Spinal cord (tissue), 10 donors: Measurements from ENCODE around the gene HSD17B10. TPM values are rescaled to one million over a fixed set of nuclear protein-coding genes. Genes with fewer than 3 reads are reported as not detected.

Experiments
- DNase-seq, 6 donors: peaks; one replicate each; pipeline versions ENCODE4 v3.0.0 to v3.0.0-alpha.2; 2013 to 2015; ENCODE audit warnings: low spot score in 6 of 6, low read depth in 4 of 6
- H3K27ac ChIP-seq: one replicate; pipeline ENCODE4 v1.5.1; 2013; ENCODE audit warnings: low read depth, low read length, control low read depth
- H3K27me3 ChIP-seq: one replicate; pipeline ENCODE4 v1.6.1; 2013; ENCODE audit warnings: low read length; ENCODE audit not compliant: control insufficient read depth, insufficient read depth
- H3K36me3 ChIP-seq: one replicate; pipeline ENCODE4 v1.6.1; 2013; ENCODE audit warnings: low read length; ENCODE audit not compliant: control insufficient read depth, insufficient read depth
- H3K4me1 ChIP-seq: one replicate; pipeline ENCODE4 v1.6.1; 2013; ENCODE audit warnings: low read length; ENCODE audit not compliant: control insufficient read depth, insufficient read depth
- H3K4me3 ChIP-seq: one replicate; pipeline ENCODE4 v1.5.1; 2013; ENCODE audit warnings: low read depth, low read length, control low read depth
- H3K9me3 ChIP-seq: one replicate; pipeline ENCODE4 v1.6.1; 2013; ENCODE audit warnings: low read length; ENCODE audit not compliant: control insufficient read depth, insufficient read depth
- WGBS: methylation state at CpG from one replicate; pipeline ENCODE4 v1.1.5; 2013; ENCODE audit warnings: missing lambda C conversion rate; ENCODE audit not compliant: insufficient coverage; 5-methylcytosine and 5-hydroxymethylcytosine counted together
- polyA plus RNA-seq, 2 donors: library from polyadenylated mRNA; unstranded; fragments of 120-200 nt; gene quantifications; one replicate each; pipeline ENCODE4 v1.2.1, GENCODE V29; 2013; ENCODE audit not compliant: insufficient read length in 2 of 2
- total RNA-seq, 2 donors: library from RNA; depleted of rRNA in 1 of 2; stranded (reverse); fragments of 120-200 nt in 1 of 2; fragments of >200 nt in 1 of 2; gene quantifications; one replicate each; pipeline versions ENCODE4 v1.2.3 to v1.2.4, GENCODE V29; 2013 to 2014
- donor health status: healthy.

The HSD17B10 gene
- total and polyA plus RNA-seq, 4 donors, result 42.7 to 102 (median 93.2) TPM

DNA sequence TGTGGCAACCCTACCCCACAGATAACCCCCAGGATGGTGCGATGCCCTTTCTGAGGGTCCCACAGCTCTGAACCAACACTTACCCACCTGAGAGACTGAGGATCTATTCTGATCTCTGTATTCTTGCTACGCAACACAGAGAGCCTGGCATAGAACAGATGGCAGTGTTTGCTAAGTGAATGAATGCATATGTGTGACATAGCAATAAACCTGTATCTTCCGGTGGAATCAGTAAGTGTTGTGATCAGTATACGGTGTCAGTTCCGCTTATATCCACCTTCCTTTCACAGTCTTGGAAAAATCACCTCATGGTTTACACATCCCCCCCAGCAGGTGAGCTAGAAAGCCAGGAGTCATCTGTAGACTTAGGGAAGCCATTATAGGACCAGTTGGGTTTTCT, 5.9 kb upstream of the HSD17B10 start:
- WGBS, result no CpG with 5 or more reads among the region's 5 CpGs

GRCh38 chrX:53438832-53439230, 4.7 kb upstream of the HSD17B10 start:
- Histone ChIP-seq H3K4me3 (no peak overlapping the region), H3K36me3 (no peaks in the 10 kb centered on the region), H3K27me3 (peaks cover 65% of the 10 kb centered on the region), H3K4me1 (peaks cover 18% of the 10 kb centered on the region), H3K9me3 (no peaks in the 10 kb centered on the region), H3K27ac (no peak overlapping the region)
- WGBS, result 86% methylated on average over 1 of the region's 1 CpG
- no peak for DNase-seq

More for the DNA sequence above, 5.9 kb upstream of the HSD17B10 start:
- peak in 2 of 6 donors; percentile 35 to 49 for DNase-seq
- Histone ChIP-seq H3K27me3 (peaks cover 57% of the 10 kb centered on the region), H3K27ac (no peak overlapping the region), H3K9me3 (no peaks in the 10 kb centered on the region), H3K4me3 (no peak overlapping the region), H3K36me3 (no peaks in the 10 kb centered on the region), H3K4me1 (peaks cover 18% of the 10 kb centered on the region)

DNA sequence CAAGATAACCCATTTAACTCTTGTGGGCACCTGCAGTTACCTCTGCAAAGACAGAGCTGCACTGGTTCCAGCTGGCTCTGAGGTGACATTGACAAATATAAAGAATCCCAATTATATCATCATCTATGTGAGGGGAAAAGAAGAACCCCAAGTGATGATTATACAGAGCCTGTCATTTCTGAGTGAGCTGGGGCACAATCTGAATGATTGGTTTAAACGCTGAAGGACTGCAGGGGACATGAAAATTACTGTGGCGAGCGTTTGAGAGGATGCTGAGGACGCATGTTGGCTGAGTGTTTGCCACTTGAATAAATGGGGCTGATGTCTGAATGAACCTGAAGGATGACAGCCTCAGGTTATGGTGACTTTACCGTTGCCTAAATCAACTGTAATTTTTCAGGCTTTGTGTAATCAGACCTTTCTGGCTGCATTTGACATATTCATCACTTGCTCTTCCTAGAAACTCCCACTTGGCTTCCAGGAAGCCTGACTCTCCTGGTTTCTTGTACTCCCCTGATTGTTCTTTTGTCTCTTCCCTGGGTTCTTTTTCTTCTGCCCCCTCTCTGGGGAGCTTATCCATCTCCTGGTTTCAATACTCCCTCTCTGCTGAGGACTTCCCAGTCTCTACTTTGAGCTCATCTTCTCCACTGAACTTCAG, 4.1 kb upstream of the HSD17B10 start:
- WGBS, result 54% methylated on average over 5 of the region's 5 CpGs
- Histone ChIP-seq H3K36me3 (no peaks in the 10 kb centered on the region), H3K27me3 (peaks cover 61% of the 10 kb centered on the region), H3K9me3 (no peaks in the 10 kb centered on the region), H3K4me3 (no peak overlapping the region), H3K27ac (no peak overlapping the region), H3K4me1 (peaks cover 23% of the 10 kb centered on the region)
- no peak for DNase-seq

- Histone ChIP-seq H3K4me1 (peaks cover 21% of the 10 kb centered on the region), H3K9me3 (no peaks in the 10 kb centered on the region), H3K27ac (no peak overlapping the region), H3K36me3 (peaks cover 5% of the 10 kb centered on the region), H3K4me3 (no peak overlapping the region), H3K27me3 (peaks cover 59% of the 10 kb centered on the region)
- no peak for DNase-seq
- 67% methylated on average over 1 of the region's 2 CpGs for WGBS
Measured at GRCh38 chrX:53437206-53437605, 3.0 kb upstream of the HSD17B10 start.

GRCh38 chrX:53435997-53436396, 1.8 kb upstream of the HSD17B10 start:
- peaks cover 14% of the 10 kb centered on the region for H3K36me3 ChIP-seq
- H3K27ac ChIP-seq, result no peak overlapping the region
- DNase-seq, result peak in 4 of 6 donors; percentile 31 to 83 (median 58)
- H3K27me3 ChIP-seq, result peaks cover 51% of the 10 kb centered on the region
- H3K4me1 ChIP-seq, result peaks cover 12% of the 10 kb centered on the region
- no peak overlapping the region for H3K4me3 ChIP-seq
- 0% methylated on average over 2 of the region's 4 CpGs for WGBS
- H3K9me3 ChIP-seq, result no peaks in the 10 kb centered on the region

DNA sequence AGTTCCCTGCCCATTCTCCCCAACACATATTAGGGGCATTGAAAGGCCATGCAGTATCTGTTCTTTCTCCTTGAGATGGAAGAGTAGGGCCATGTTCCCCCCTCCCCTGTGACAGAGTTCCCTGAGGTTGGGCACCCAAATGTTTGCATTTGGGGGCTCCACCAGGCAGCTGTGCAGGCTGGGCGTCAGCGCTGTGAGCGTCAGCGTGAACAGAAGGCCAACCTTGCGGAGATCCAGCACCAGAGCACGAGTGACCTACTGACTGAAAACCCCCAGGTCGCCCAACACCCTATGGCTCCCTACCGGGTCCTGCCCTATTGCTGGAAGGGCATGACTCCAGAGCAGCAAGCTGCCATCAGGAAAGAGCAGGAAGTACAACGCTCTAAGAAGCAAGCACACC, 3.9 kb downstream of the HSD17B10 start:
- WGBS, result 85% methylated on average over 9 of the region's 9 CpGs
- peaks cover 5% of the 10 kb centered on the region for H3K4me1 ChIP-seq
- DNase-seq, result no peak
- no peak overlapping the region for H3K27ac ChIP-seq
- H3K9me3 ChIP-seq, result no peaks in the 10 kb centered on the region
- H3K36me3 ChIP-seq, result peaks cover 30% of the 10 kb centered on the region
- no peak overlapping the region for H3K4me3 ChIP-seq
- H3K27me3 ChIP-seq, result peaks cover 32% of the 10 kb centered on the region

DNA sequence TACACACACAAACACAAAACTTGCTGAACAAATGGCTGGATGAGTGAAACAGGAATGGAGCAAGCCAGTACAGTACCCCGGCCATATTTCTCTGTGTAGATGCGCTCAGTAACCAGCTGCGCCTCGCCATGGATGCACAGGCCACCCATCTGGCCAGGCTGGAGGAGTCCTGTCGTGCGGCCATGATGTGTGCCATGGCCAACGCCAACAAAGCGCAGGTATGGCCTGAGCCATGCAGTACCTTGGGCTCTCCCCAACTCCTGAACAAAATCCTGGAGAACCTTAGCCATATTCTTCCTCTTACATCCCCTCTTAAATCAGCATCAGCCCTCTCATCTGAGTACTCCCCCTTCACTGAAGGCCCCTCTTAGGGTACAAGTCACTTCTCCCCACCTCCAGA, 4.4 kb downstream of the HSD17B10 start:
- 91% methylated on average over 8 of the region's 8 CpGs for WGBS
- H3K4me1 ChIP-seq, result peaks cover 5% of the 10 kb centered on the region
- H3K27ac ChIP-seq, result no peak overlapping the region
- no peaks in the 10 kb centered on the region for H3K9me3 ChIP-seq
- H3K4me3 ChIP-seq, result no peak overlapping the region
- no peak for DNase-seq
- peaks cover 30% of the 10 kb centered on the region for H3K36me3 ChIP-seq
- H3K27me3 ChIP-seq, result peaks cover 28% of the 10 kb centered on the region

- Histone ChIP-seq H3K36me3 (no peaks in the 10 kb centered on the region), H3K27ac (peak within 1 kb of the TSS; percentile 94), H3K27me3 (peaks cover 9% of the 10 kb centered on the region), H3K4me1 (peaks cover 18% of the 10 kb centered on the region), H3K4me3 (peak within 1 kb of the TSS; percentile 84), H3K9me3 (no peaks in the 10 kb centered on the region)
- DNase-seq, result peak in 1 of 6 donors; percentile 52
- under 1% methylated on average over 14 of the region's 17 CpGs for WGBS
Measured at GRCh38 chrX:53422861-53423306, 11.3 kb downstream of the HSD17B10 start, which contains the start of gene RIBC1. RIBC1 (plus strand) TSS chrX:53422873; CDS start chrX:53426277, 3,404 bp downstream.

DNA sequence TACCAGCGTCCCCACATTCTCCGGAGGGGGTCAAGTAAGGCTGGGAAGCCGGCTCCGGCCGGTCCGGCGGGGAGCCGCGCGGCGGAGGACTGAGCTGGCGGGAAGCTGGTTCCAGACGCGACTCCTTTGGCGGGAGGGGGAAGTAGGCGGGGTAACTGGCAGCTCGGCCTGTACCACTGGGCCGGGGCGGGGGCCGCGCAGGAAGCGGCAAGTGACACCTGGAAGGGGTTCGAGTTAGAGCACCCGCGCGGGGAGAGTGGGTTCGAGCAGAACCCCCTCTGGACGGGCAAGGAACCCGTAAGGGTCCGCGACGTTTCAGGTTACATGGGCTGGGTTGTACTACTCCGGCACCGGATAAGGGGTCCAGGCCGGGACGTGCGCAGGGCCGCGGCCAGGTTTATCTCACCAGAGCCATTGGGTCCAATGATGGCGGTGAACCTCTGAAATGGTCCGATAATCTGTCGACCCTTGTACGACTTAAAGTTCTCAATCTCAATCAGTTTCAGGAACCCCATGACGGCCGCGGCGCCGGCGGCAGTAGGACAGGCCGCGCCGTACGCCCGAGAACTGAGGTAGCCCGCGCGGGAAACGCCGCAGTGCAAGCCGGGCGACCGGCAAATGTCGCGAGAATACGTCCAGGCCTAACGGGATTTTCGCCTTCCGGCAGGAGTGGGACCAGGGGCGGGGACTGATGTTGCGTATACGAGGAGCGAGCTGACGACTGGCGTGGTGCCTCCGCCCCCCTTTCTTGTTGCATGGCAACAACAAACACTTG, 11.9 kb downstream of the HSD17B10 start, which contains the start of gene SMC1A:
TSS of gene SMC1A (minus strand) at position 569 of the 775 bp plus-strand sequence. CDS start at position 515, 54 bp downstream.
- no peaks in the 10 kb centered on the region for H3K36me3 ChIP-seq
- peak within 1 kb of the TSS; percentile 94 for H3K27ac ChIP-seq
- H3K4me3 ChIP-seq, result peak within 1 kb of the TSS; percentile 84
- DNase-seq, result peak; percentile 74 to 99 (median 96)
- peaks cover 18% of the 10 kb centered on the region for H3K4me1 ChIP-seq
- H3K9me3 ChIP-seq, result no peaks in the 10 kb centered on the region
- H3K27me3 ChIP-seq, result peaks cover 5% of the 10 kb centered on the region
- 2% methylated on average over 75 of the region's 75 CpGs for WGBS
